Measurements from ENCODE around the gene SMARCB1. TPM values are rescaled to one million over a fixed set of nuclear protein-coding genes. Genes with fewer than 3 reads are reported as not detected.

SMARCB1 gene
- total RNA-seq, 4 donors from 2014 or later, result 28.8 to 55.6 (median 34.9) TPM

GRCh38 chr22:23769321-23769965 lies 17.3 kb upstream of the SMARCB1 start:
- Histone ChIP-seq H3K4me3 (no peak overlapping the region), H3K4me1 (peaks cover 55 to 96% (median 90%) of the 10 kb centered on the region in 4 donors), H3K36me3 (peaks cover 0 to 18% (median 2%) of the 10 kb centered on the region in 4 donors), H3K27ac (replicated peaks in 1 of 4) (peak overlapping the region in 3 of 4 donors; percentile 89 to 91 (median 91)), H3K27me3 (no peaks in the 10 kb centered on the region), H3K9me3 (no peaks in the 10 kb centered on the region)
- intact Hi-C loops (cut with DNase I), result loop anchor here (2.0 to 10.0 kb wide), 3 partner anchors 17 to 225 kb away; partner anchors contain the start of gene SMARCB1
- DNase-seq (ENCODE audit: extremely low spot score), result no peak
- TF ChIP-seq EP300 (IDR thresholded peaks at IDR 0.05) (no peak), POLR2AphosphoS5 (IDR thresholded peaks at IDR 0.05) (no peak), POLR2A (IDR thresholded peaks at IDR 0.05; ENCODE audit: low read depth) (no peak)
- 72% methylated on average over 5 of the region's 6 CpGs for WGBS

DNA sequence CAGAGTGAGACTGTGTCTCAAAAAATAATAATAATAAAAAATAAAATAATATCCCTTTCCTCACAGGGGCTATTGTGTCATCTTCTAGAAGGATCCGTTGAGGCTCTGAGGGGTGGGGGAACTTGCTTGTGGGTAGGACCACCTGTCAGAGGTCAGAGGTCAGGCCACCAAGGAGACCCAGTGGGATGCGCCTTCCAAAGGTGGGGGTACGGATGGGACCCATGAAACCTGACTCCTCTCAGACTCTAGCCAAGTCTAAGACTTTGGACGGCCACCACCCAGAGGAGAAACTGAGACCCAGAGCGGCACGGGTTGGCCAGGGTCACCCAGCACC lies 14.5 kb upstream of the SMARCB1 start:
- no peaks in the 10 kb centered on the region for H3K36me3 ChIP-seq
- TF ChIP-seq POLR2A (IDR thresholded peaks at IDR 0.05; ENCODE audit: low read depth) (no peak), EP300 (IDR thresholded peaks at IDR 0.05) (no peak), POLR2AphosphoS5 (IDR thresholded peaks at IDR 0.05) (no peak), CTCF (IDR thresholded peaks at IDR 0.05) (no peak)
- intact Hi-C loops (cut with DNase I), result no loop called here
- 22% methylated on average over 3 of the region's 6 CpGs for WGBS
- H3K27ac ChIP-seq (replicated peaks in 1 of 4), result peak overlapping the region; percentile 69 to 79 (median 74)
- no peaks in the 10 kb centered on the region for H3K27me3 ChIP-seq
- peak overlapping the region; percentile 63 to 72 (median 67) for H3K4me3 ChIP-seq
- H3K9me3 ChIP-seq, result no peaks in the 10 kb centered on the region
- H3K4me1 ChIP-seq, result peaks cover 46 to 82% (median 74%) of the 10 kb centered on the region in 4 donors
- no peak for DNase-seq (ENCODE audit: extremely low spot score)

DNA sequence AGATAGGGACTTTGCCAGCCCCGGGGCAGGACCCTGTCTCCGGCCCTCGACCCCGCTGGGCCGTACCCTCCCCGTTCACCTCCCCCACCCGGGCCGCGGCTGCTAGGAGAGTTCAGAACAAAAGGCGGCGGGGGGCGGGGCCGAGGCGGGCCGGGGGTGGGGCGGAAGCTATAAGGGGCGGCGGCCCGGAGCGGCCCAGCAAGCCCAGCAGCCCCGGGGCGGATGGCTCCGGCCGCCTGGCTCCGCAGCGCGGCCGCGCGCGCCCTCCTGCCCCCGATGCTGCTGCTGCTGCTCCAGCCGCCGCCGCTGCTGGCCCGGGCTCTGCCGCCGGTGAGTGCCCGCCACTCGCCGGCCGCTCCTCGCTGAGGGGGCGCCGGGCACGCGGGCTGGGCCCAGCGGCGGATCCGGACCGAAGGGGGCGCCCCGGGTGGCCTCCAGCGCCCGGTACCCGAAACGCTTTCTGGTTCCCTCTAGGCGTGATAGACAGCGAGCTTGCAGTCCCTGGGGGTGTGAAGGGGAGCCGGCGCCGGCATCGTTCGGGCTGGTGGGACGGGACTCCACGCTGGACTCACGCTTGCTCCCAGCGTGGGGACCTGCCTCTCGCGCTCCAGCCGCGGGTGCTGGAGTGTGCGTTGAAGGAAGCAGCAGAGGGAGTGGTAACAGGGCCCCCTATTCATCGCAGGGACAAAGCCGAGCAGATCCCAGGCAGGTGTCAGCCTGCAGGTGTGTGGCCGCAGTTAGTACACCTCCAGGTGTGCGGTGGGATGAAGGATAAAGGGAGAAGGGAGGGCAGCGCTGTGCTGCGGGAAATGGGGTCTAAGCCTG lies 13.9 kb upstream of the SMARCB1 start, which contains the start of gene MMP11:
MMP11 (plus strand) TSS at position 201 of the 825 bp plus-strand sequence; CDS start at position 223, 22 bp downstream.
- H3K27me3 ChIP-seq, result no peaks in the 10 kb centered on the region
- peak within 1 kb of the TSS; percentile 63 to 72 (median 67) for H3K4me3 ChIP-seq
- WGBS, result 25% methylated on average over 9 of the region's 79 CpGs
- H3K4me1 ChIP-seq, result peaks cover 48 to 83% (median 75%) of the 10 kb centered on the region in 4 donors
- TF ChIP-seq CTCF (IDR thresholded peaks at IDR 0.05) (peak in 2 of 3 experiments; percentile 3 to 10), POLR2A (IDR thresholded peaks at IDR 0.05; ENCODE audit: low read depth) (no peak)
- H3K9me3 ChIP-seq, result no peaks in the 10 kb centered on the region
- no peaks in the 10 kb centered on the region for H3K36me3 ChIP-seq
- intact Hi-C loops (cut with DNase I), result no loop called here
- peak within 1 kb of the TSS; percentile 69 to 79 (median 74) for H3K27ac ChIP-seq (replicated peaks in 1 of 4)
- no peak for DNase-seq (ENCODE audit: extremely low spot score)

DNA sequence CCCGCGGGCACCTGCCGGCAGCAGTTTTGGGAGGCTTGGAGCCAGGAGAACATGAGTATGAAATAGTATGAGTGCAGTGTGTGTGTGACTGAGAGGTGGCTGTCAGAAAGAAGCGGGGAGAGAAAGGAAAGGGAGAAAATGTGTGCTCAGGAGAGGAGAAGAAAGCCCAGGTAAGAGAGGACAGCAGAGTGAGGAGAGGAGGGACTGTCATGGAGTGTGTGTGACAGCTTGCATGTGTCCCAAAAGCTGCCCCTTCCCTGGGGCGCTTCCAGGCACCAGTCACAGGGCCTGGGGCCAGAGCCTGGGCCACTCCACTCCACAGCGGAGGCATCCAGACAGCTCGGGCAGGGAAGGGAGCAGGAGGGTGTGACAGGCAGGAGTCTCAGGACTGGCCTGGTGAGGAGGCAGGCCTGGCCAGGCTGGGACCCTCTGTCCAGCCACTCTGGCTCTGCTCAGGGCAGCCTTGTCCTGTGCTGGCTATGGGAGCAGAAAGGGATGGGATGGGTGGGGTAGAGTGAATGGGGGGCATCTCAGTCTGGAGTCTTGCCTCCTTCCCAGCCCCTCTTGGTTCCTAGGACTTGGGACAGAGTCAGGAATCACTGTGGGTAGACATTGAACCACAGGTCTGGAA lies 13.2 kb upstream of the SMARCB1 start:
- no peak for TF ChIP-seq EP300 (IDR thresholded peaks at IDR 0.05)
- no peak for TF ChIP-seq POLR2AphosphoS5 (IDR thresholded peaks at IDR 0.05)
- no peak for TF ChIP-seq POLR2A (IDR thresholded peaks at IDR 0.05; ENCODE audit: low read depth)
- no peak for TF ChIP-seq CTCF (IDR thresholded peaks at IDR 0.05)
- DNase-seq (ENCODE audit: extremely low spot score), result no peak
- Histone ChIP-seq H3K4me3 (peak overlapping the region; percentile 63 to 72 (median 67)), H3K9me3 (no peaks in the 10 kb centered on the region), H3K27me3 (no peaks in the 10 kb centered on the region), H3K27ac (replicated peaks in 1 of 4) (peak overlapping the region; percentile 5 to 79 (median 73)), H3K4me1 (peaks cover 49 to 82% (median 73%) of the 10 kb centered on the region in 4 donors), H3K36me3 (no peaks in the 10 kb centered on the region)
- intact Hi-C loops (cut with DNase I), result no loop called here
- 59% methylated on average over 7 of the region's 7 CpGs for WGBS
